Sciatic nerve (tissue), 2 donors: ENCODE data around the gene EPHA3. TPM values are rescaled to one million over a fixed set of nuclear protein-coding genes. Genes with fewer than 3 reads are reported as not detected.
A peak's percentile ranks its signal among the peaks of the same experiment; 100 is the strongest.

ENCODE experiments used
- ATAC-seq: fragments of 200-7000 bp; cut with Tn5 transposase; one replicate; pipeline ENCODE4 v1.9.1; 2020; ENCODE audit warnings: mild to moderate bottlenecking, moderate library complexity
- DNase-seq: peaks from one replicate; pipeline ENCODE4 v3.0.0-alpha.2; 2020; ENCODE audit warnings: low spot score
- intact Hi-C: fragments of 100-400 bp; cut with DNase I; formaldehyde crosslinking; loops from one replicate; pipeline ENCODE4 v1.14.2; 2022
- total RNA-seq: library from RNA; stranded (reverse); fragmentation: NEBNext Ultra II Directional; extraction: Animal tissue kit (Norgen Biotek cat#: 25700); gene quantifications from one replicate; pipeline ENCODE4 v1.2.1, GENCODE V29; 2021
- donor health status: DM: no; HTN: no; CAD: no.
- donor health status: DM: no; HTN: no; CAD: no.

Gene EPHA3
- total RNA-seq, 1 donor from 2014 or later = 12.6 TPM

- intact Hi-C loops = no loop called here
- no peak for DNase-seq
- no peak for ATAC-seq
Observed at GRCh38 chr3:89474333-89475130, 367.1 kb downstream of the EPHA3 start.

- intact Hi-C loops = no loop called here
Observed at GRCh38 chr3:89488800-89489580, 381.6 kb downstream of the EPHA3 start.

GRCh38 chr3:89490129-89490528 is 382.7 kb downstream of the EPHA3 start:
- ATAC-seq (no peak), DNase-seq (no peak)
- intact Hi-C loops = no loop called here

More at GRCh38 chr3:89488800-89489580, 381.6 kb downstream of the EPHA3 start:
- DNase-seq (no peak), ATAC-seq (peak; percentile 57)

GRCh38 chr3:89494734-89495133 is 387.3 kb downstream of the EPHA3 start:
- intact Hi-C loops = no loop called here
- no peak for ATAC-seq
- DNase-seq = no peak

GRCh38 chr3:89503891-89504391 is 396.5 kb downstream of the EPHA3 start:
- ATAC-seq (no peak), DNase-seq (no peak)
- intact Hi-C loops = no loop called here

GRCh38 chr3:89504432-89504831 is 397.0 kb downstream of the EPHA3 start:
- DNase-seq (no peak), ATAC-seq (no peak)
- intact Hi-C loops = no loop called here

- ATAC-seq (peak; percentile 17), DNase-seq (no peak)
- intact Hi-C loops = no loop called here
Observed at GRCh38 chr3:89506462-89507103, 399.2 kb downstream of the EPHA3 start.

GRCh38 chr3:89521328-89521727 is 413.9 kb downstream of the EPHA3 start:
- intact Hi-C loops = no loop called here
- ATAC-seq = no peak
- DNase-seq = no peak

GRCh38 chr3:89522155-89522554 is 414.7 kb downstream of the EPHA3 start:
- intact Hi-C loops = no loop called here
- ATAC-seq (no peak), DNase-seq (no peak)

GRCh38 chr3:89525609-89526008 is 418.2 kb downstream of the EPHA3 start:
- DNase-seq (no peak), ATAC-seq (no peak)
- intact Hi-C loops = no loop called here

GRCh38 chr3:89527736-89528305 is 420.4 kb downstream of the EPHA3 start:
- intact Hi-C loops = no loop called here
- ATAC-seq = no peak
- no peak for DNase-seq
